Measurements from ENCODE around the gene CCNY. TPM values are rescaled to one million over a fixed set of nuclear protein-coding genes. Genes with fewer than 3 reads are reported as not detected.

Gene CCNY
- total RNA-seq, 1 experiment from 2014 or later: 51.9 TPM

GRCh38 chr10:35575640-35576039 is 239.3 kb downstream of the CCNY start:
- ChIA-PET POLR2A (no interaction called here), CTCF (interaction anchor here (0.7 kb wide), 1 partner anchor 380 kb away, joined by 4 read pairs; no protein-coding TSS in a partner anchor)
- DNase-seq (ENCODE audit: low read depth, low spot score): no peak
- H3K36me3 ChIP-seq (ENCODE audit: control insufficient read depth, insufficient read depth, low read length): no peaks in the 10 kb centered on the region; the same call in 1 of the 2 replicates
- no peaks in the 10 kb centered on the region for H3K4me1 ChIP-seq (ENCODE audit: control insufficient read depth, insufficient read depth, low read length)
- H3K27me3 ChIP-seq (ENCODE audit: control insufficient read depth, insufficient read depth, low read length): no peaks in the 10 kb centered on the region
- no peaks in the 10 kb centered on the region for H3K9me3 ChIP-seq (ENCODE audit: control insufficient read depth, insufficient read depth, low read depth, low read length)
- no peak overlapping the region for H3K27ac ChIP-seq (ENCODE audit: low read length)
- no TSS peak for BruUV-seq (replicated peaks)
- ATAC-seq: no peak
- no peak for TF ChIP-seq SIN3A (IDR thresholded peaks at IDR 0.05; ENCODE audit: borderline replicate concordance, insufficient read depth, low read depth, low read length)
- no peak for TF ChIP-seq POLR2AphosphoS5 (IDR thresholded peaks at IDR 0.05; ENCODE audit: low read depth, low read length)
- no peak for TF ChIP-seq TCF7L2 (IDR thresholded peaks at IDR 0.05; ENCODE audit: low read depth, low read length)
- TF ChIP-seq CTCF (IDR thresholded peaks at IDR 0.05): no peak
- TF ChIP-seq REST (IDR thresholded peaks at IDR 0.05; ENCODE audit: insufficient read depth in 1 of 2, low read depth in 2 of 2, low read length in 1 of 2): no peak
- H3K4me3 ChIP-seq (ENCODE audit: low read depth in 2 of 2, low read length in 2 of 2): no peak overlapping the region
- in situ Hi-C loops (cut with HindIII; ENCODE audit: low pct_unique_long_range_greater_than_20kb, low sequenced_read_pairs): no loop called here
- intact Hi-C loops (cut with micrococcal nuclease; ENCODE audit: unreplicated experiment): no loop called here

- Histone ChIP-seq H3K27ac (ENCODE audit: low read length) (no peak overlapping the region), H3K27me3 (ENCODE audit: control insufficient read depth, insufficient read depth, low read length) (no peaks in the 10 kb centered on the region), H3K4me1 (ENCODE audit: control insufficient read depth, insufficient read depth, low read length) (no peaks in the 10 kb centered on the region), H3K36me3 (ENCODE audit: control insufficient read depth, insufficient read depth, low read length) (no peaks in the 10 kb centered on the region), H3K4me3 (ENCODE audit: low read depth in 2 of 2, low read length in 2 of 2) (no peak overlapping the region), H3K9me3 (ENCODE audit: control insufficient read depth, insufficient read depth, low read depth, low read length) (no peaks in the 10 kb centered on the region)
- intact Hi-C loops (cut with micrococcal nuclease; ENCODE audit: unreplicated experiment) (no loop called here), in situ Hi-C loops (cut with HindIII; ENCODE audit: low pct_unique_long_range_greater_than_20kb, low sequenced_read_pairs) (no loop called here)
- CTCF ChIA-PET: no interaction called here
- POLR2A ChIA-PET: no interaction called here
- DNase-seq (ENCODE audit: low read depth, low spot score) (no peak), ATAC-seq (no peak)
- no TSS peak for BruUV-seq (replicated peaks)
- TF ChIP-seq POLR2AphosphoS5 (IDR thresholded peaks at IDR 0.05; ENCODE audit: low read depth, low read length) (no peak), SIN3A (IDR thresholded peaks at IDR 0.05; ENCODE audit: borderline replicate concordance, insufficient read depth, low read depth, low read length) (no peak), REST (IDR thresholded peaks at IDR 0.05; ENCODE audit: insufficient read depth in 1 of 2, low read depth in 2 of 2, low read length in 1 of 2) (no peak), CTCF (IDR thresholded peaks at IDR 0.05) (no peak), TCF7L2 (IDR thresholded peaks at IDR 0.05; ENCODE audit: low read depth, low read length) (no peak)
Measured at GRCh38 chr10:35576730-35577129, 240.4 kb downstream of the CCNY start.

All from Panc1 (cell line).